Measurements from ENCODE around the gene PPP2R2C.

PPP2R2C gene

GRCh38 chr4:6422105-6422504 is 50.3 kb downstream of the PPP2R2C start:
- no peak for DNase-seq (ENCODE audit: extremely low read depth, low read depth)
- TF ChIP-seq CTCF (IDR thresholded peaks at IDR 0.05; ENCODE audit: low read depth, low read length): no peak

GRCh38 chr4:6421397-6421796 is 51.0 kb downstream of the PPP2R2C start:
- TF ChIP-seq CTCF (IDR thresholded peaks at IDR 0.05; ENCODE audit: low read depth, low read length): no peak
- no peak for DNase-seq (ENCODE audit: extremely low read depth, low read depth)

GRCh38 chr4:6420972-6421371 is 51.4 kb downstream of the PPP2R2C start:
- TF ChIP-seq CTCF (IDR thresholded peaks at IDR 0.05; ENCODE audit: low read depth, low read length): no peak
- DNase-seq (ENCODE audit: extremely low read depth, low read depth): no peak

GRCh38 chr4:6420036-6420435 is 52.4 kb downstream of the PPP2R2C start:
- DNase-seq (ENCODE audit: extremely low read depth, low read depth): no peak
- no peak for TF ChIP-seq CTCF (IDR thresholded peaks at IDR 0.05; ENCODE audit: low read depth, low read length)

- DNase-seq (ENCODE audit: extremely low read depth, low read depth): no peak
- TF ChIP-seq CTCF (IDR thresholded peaks at IDR 0.05; ENCODE audit: low read depth, low read length): no peak
These were observed 52.9 kb downstream of the PPP2R2C start for GRCh38 chr4:6419452-6420028.

GRCh38 chr4:6418193-6418755 is 54.1 kb downstream of the PPP2R2C start:
- no peak for TF ChIP-seq CTCF (IDR thresholded peaks at IDR 0.05; ENCODE audit: low read depth, low read length)
- no peak for DNase-seq (ENCODE audit: extremely low read depth, low read depth)

GRCh38 chr4:6417516-6418050 is 54.8 kb downstream of the PPP2R2C start:
- DNase-seq (ENCODE audit: extremely low read depth, low read depth): no peak
- TF ChIP-seq CTCF (IDR thresholded peaks at IDR 0.05; ENCODE audit: low read depth, low read length): no peak

Measured in AG09319 (cell line).